ENCODE results near the gene KIF7. TPM values are rescaled to one million over a fixed set of nuclear protein-coding genes. Genes with fewer than 3 reads are reported as not detected.

Gene KIF7
- total and polyA plus RNA-seq, 2 of the 4 experiments (the other 2 are of a cell fraction): 5.0 to 9.0 TPM

GRCh38 chr15:89629829-89630228 is 25.4 kb downstream of the KIF7 start:
- Histone ChIP-seq H3K4me2 (ENCODE audit: low read depth, low read length) (no peak overlapping the region), H3K36me3 (ENCODE audit: control insufficient read depth, insufficient read depth, low read length) (peaks cover 82% of the 10 kb centered on the region), H3K4me3 (ENCODE audit: insufficient read depth, low read depth, low read length) (no peak overlapping the region), H4K20me1 (ENCODE audit: insufficient read depth, low read length) (no peaks in the 10 kb centered on the region; the same call in 1 of the 2 replicates), H3K9me1 (ENCODE audit: insufficient read depth, low read length) (no peaks in the 10 kb centered on the region), H3K4ac (ENCODE audit: low read depth, low read length) (no peak overlapping the region), H3K79me1 (ENCODE audit: low read depth in 1 of 2, low read length in 2 of 2) (peaks cover 3% of the 10 kb centered on the region in 2 experiments; a peak in 1 of 4 replicates), H3K9ac (ENCODE audit: low read depth, low read length) (no peak overlapping the region), H3K4me1 (ENCODE audit: control insufficient read depth, insufficient read depth, low read length) (no peaks in the 10 kb centered on the region), H2AK5ac (ENCODE audit: low read depth, low read length) (no peak overlapping the region), H3K9me3 (ENCODE audit: control insufficient read depth, insufficient read depth, low read length) (no peaks in the 10 kb centered on the region), H3K18ac (ENCODE audit: low read depth, low read length) (no peak overlapping the region), H2BK20ac (ENCODE audit: low read depth, low read length) (no peak overlapping the region), H4K5ac (ENCODE audit: low read depth, low read length) (no peak overlapping the region), H3K14ac (replicated peaks; ENCODE audit: low read depth, low read length) (no peak overlapping the region), H3K23ac (ENCODE audit: low read depth, low read length) (no peak overlapping the region), H4K8ac (ENCODE audit: low read depth in 2 of 2, low read length in 2 of 2) (no peak overlapping the region), H2AK9ac (replicated peaks; ENCODE audit: low read depth, low read length, poor library complexity) (no peak overlapping the region), H3K56ac (ENCODE audit: extremely low read depth, insufficient read depth, low read length) (no peak overlapping the region), H3K27ac (ENCODE audit: insufficient read depth, low read length) (no peak overlapping the region), H2BK120ac (ENCODE audit: low read depth, low read length) (no peak overlapping the region), H2BK5ac (ENCODE audit: low read depth, low read length, poor library complexity, severe bottlenecking) (no peak overlapping the region), H4K91ac (ENCODE audit: insufficient read depth, low read depth, low read length) (no peak overlapping the region), H3K27me3 (ENCODE audit: control insufficient read depth, insufficient read depth, low read length) (no peaks in the 10 kb centered on the region), H2BK15ac (ENCODE audit: low read depth, low read length) (no peak overlapping the region), H2AFZ (replicated peaks; ENCODE audit: low read length, poor library complexity) (no peak overlapping the region)
- no peak for DNase-seq
- in situ Hi-C loops (cut with MboI; ENCODE audit: low sequenced_read_pairs) (no loop called here), dilution Hi-C loops (cut with HindIII; ENCODE audit: low sequenced_read_pairs, unreplicated experiment) (no loop called here), intact Hi-C loops (cut with micrococcal nuclease) (no loop called here)
- no TSS peak for BruUV-seq (replicated peaks)
- ATAC-seq (ENCODE audit: low read depth): no peak
- ChIA-PET CTCF (no interaction called here), POLR2A (ENCODE audit: unreplicated experiment) (no interaction called here)
- TF ChIP-seq CHD1 (IDR thresholded peaks at IDR 0.05; ENCODE audit: low read depth, low read length): no peak
- no peak for TF ChIP-seq POLR2A (IDR thresholded peaks at IDR 0.05; ENCODE audit: low read depth, low read length)
- TF ChIP-seq, protein P1, sequence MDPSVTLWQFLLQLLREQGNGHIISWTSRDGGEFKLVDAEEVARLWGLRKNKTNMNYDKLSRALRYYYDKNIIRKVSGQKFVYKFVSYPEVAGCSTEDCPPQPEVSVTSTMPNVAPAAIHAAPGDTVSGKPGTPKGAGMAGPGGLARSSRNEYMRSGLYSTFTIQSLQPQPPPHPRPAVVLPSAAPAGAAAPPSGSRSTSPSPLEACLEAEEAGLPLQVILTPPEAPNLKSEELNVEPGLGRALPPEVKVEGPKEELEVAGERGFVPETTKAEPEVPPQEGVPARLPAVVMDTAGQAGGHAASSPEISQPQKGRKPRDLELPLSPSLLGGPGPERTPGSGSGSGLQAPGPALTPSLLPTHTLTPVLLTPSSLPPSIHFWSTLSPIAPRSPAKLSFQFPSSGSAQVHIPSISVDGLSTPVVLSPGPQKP (IDR thresholded peaks at IDR 0.05; ENCODE audit: borderline replicate concordance, low read depth, low read length): no peak
- no peak for TF ChIP-seq MXI1 (IDR thresholded peaks at IDR 0.05; ENCODE audit: borderline replicate concordance, low read depth, low read length)
- TF ChIP-seq SMC3 (IDR thresholded peaks at IDR 0.05; ENCODE audit: low read depth, low read length): no peak
- TF ChIP-seq BHLHE40 (IDR thresholded peaks at IDR 0.05; ENCODE audit: low read depth, low read length): no peak
- TF ChIP-seq FOS (IDR thresholded peaks at IDR 0.05; ENCODE audit: low read depth, low read length): no peak
- TF ChIP-seq, protein P2, sequence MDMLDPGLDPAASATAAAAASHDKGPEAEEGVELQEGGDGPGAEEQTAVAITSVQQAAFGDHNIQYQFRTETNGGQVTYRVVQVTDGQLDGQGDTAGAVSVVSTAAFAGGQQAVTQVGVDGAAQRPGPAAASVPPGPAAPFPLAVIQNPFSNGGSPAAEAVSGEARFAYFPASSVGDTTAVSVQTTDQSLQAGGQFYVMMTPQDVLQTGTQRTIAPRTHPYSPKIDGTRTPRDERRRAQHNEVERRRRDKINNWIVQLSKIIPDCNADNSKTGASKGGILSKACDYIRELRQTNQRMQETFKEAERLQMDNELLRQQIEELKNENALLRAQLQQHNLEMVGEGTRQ (IDR thresholded peaks at IDR 0.05; ENCODE audit: low read depth, low read length): no peak
- TF ChIP-seq NFE2L2 (IDR thresholded peaks at IDR 0.05; ENCODE audit: low read depth, low read length): no peak
- TF ChIP-seq MAFK (IDR thresholded peaks at IDR 0.05; ENCODE audit: low read depth, low read length): no peak
- TF ChIP-seq CEBPB (IDR thresholded peaks at IDR 0.05; ENCODE audit: low read depth, low read length): no peak
- TF ChIP-seq MAZ (IDR thresholded peaks at IDR 0.05; ENCODE audit: borderline replicate concordance, low read depth, low read length): no peak
- no peak for TF ChIP-seq RCOR1 (IDR thresholded peaks at IDR 0.05; ENCODE audit: insufficient replicate concordance, low read length)
- TF ChIP-seq CTCF (conservative IDR thresholded peaks at IDR 0.05; ENCODE audit: low read depth, low read length): no peak
- TF ChIP-seq RAD21 (IDR thresholded peaks at IDR 0.05; ENCODE audit: low read length): no peak
- TF ChIP-seq RFX5 (IDR thresholded peaks at IDR 0.05; ENCODE audit: low read depth, low read length): no peak
- no CpG with 5 or more reads among the region's 5 CpGs for WGBS, 2 experiments (ENCODE audit: extremely low coverage in 2 of 2, insufficient read length in 1 of 2)
